Cardiac atrium fibroblast (primary cell): ENCODE results near the gene KHDRBS1. TPM values are rescaled to one million over a fixed set of nuclear protein-coding genes. Genes with fewer than 3 reads are reported as not detected.

Experiments
- total RNA-seq: library from RNA; depleted of rRNA; stranded (reverse); fragments of >200 nt; gene quantifications from 2 replicates; pipeline ENCODE4 v1.2.3, GENCODE V29; 2015

Gene KHDRBS1
- total RNA-seq: 37.9 and 43.7 TPM in 2 replicates

DNA sequence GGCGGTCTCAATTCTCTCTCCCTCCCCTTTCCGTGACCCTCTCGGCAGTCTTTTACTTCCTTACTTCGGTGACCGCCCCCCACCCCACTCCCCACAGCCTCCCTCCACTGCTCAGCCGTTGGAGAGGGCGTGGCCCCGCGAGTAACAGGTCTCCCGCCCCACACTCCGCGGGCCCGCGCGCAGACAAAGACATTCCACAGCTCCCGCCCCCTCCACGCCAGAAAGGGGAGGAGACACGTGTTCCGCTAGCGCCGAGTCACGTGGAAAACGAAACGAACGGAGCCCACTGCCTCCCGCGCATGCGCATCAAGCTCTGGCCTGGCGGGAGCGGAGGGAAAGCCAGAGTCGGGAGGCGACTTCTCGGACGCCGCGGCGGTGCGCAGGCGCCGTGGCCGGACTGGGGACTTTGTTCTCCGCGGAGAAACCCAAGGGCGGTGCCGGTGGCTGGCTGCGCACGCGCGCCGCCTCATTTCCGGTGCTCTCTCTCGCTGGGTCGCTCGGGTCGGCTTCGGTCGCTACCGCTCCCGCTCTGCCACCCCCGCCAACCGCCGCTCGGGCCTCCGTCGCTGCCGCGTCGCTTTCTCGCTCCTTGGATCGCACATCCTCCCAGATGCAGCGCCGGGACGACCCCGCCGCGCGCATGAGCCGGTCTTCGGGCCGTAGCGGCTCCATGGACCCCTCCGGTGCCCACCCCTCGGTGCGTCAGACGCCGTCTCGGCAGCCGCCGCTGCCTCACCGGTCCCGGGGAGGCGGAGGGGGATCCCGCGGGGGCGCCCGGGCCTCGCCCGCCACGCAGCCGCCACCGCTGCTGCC lies at the start of gene KHDRBS1:
KHDRBS1 (plus strand) TSS at position 483 of the 813 bp plus-strand sequence; CDS start at position 611, 128 bp downstream.

GRCh38 chr1:32072622-32073298 lies 59.1 kb downstream of the KHDRBS1 start, which contains the start of gene TMEM39B:
Gene TMEM39B, plus strand, starts transcription at chr1:32072939. Its CDS starts 109 bp downstream, at chr1:32073048.

Other genes starting within 250 kb of the KHDRBS1 start
- gene ADGRB2, start 249.5 kb upstream of the KHDRBS1 start, total RNA-seq: 2.5 and 3.9 TPM in 2 replicates
- gene SPOCD1, start 197.8 kb upstream of the KHDRBS1 start, total RNA-seq: 9.6 and 23.2 TPM in 2 replicates
- 278 and 307 TPM in 2 replicates for gene PTP4A2, start 75.5 kb upstream of the KHDRBS1 start, total RNA-seq
- 5.0 and 11.4 TPM in 2 replicates for gene TMEM39B, start 59.1 kb downstream of the KHDRBS1 start, total RNA-seq
- gene KPNA6, start 94.2 kb downstream of the KHDRBS1 start, total RNA-seq: 35.6 and 41.8 TPM in 2 replicates
- 49.5 and 58.6 TPM in 2 replicates for gene TXLNA, start 165.8 kb downstream of the KHDRBS1 start, total RNA-seq
- 9.4 and 15.7 TPM in 2 replicates for gene CCDC28B, start 186.7 kb downstream of the KHDRBS1 start, total RNA-seq
- gene IQCC, start 191.8 kb downstream of the KHDRBS1 start, total RNA-seq: 1.3 and 1.6 TPM in 2 replicates
- gene DCDC2B, start 195.2 kb downstream of the KHDRBS1 start, total RNA-seq: not detected in 2 replicates
- 11.9 and 14.7 TPM in 2 replicates for gene TMEM234, start 208.5 kb downstream of the KHDRBS1 start, total RNA-seq
- 263 and 299 TPM in 2 replicates for gene EIF3I, start 208.5 kb downstream of the KHDRBS1 start, total RNA-seq
- gene FAM167B, start 233.4 kb downstream of the KHDRBS1 start, total RNA-seq: 2.8 TPM in 1 of 2 replicates, not detected in the other
- gene LCK, start 237.4 kb downstream of the KHDRBS1 start, total RNA-seq: 0.49 TPM in 1 of 2 replicates, not detected in the other